HL-60 (cell line): ENCODE measurements around the gene MTCH1.

Source experiments
- SPI1 ChIP-seq: IDR thresholded peaks from 2 replicates; pipeline ENCODE4 v1.6.1; 2012; ENCODE audit warnings: low read depth, mild to moderate bottlenecking, borderline replicate concordance
- TF ChIP-seq, protein P1 (sequence below): IDR thresholded peaks from one replicate; pipeline ENCODE4 v1.5.1; 2011; ENCODE audit warnings: low read length, control low read depth, inconsistent platforms; ENCODE audit not compliant: insufficient read depth

DNA sequence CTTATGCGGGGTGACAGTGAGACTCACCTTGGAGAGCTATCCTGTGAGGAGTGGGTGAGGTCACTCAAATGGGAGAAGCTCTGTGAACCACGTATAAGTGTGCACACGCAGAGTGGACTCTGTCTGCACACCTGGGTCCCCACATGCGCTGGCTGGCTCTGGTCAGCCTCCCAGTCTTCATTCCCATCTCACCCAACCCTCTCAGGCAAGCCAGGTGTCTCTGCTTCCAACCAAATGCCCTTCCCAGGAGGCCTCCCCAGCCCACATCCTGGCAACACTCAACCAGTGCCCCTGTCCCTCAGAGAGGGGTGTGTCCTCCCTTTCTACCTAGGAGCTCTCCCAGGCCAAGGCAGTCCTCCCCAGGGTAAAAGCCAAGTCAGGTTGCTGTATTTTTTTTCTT lies 39.5 kb downstream of the MTCH1 start:
- TF ChIP-seq, protein P1, sequence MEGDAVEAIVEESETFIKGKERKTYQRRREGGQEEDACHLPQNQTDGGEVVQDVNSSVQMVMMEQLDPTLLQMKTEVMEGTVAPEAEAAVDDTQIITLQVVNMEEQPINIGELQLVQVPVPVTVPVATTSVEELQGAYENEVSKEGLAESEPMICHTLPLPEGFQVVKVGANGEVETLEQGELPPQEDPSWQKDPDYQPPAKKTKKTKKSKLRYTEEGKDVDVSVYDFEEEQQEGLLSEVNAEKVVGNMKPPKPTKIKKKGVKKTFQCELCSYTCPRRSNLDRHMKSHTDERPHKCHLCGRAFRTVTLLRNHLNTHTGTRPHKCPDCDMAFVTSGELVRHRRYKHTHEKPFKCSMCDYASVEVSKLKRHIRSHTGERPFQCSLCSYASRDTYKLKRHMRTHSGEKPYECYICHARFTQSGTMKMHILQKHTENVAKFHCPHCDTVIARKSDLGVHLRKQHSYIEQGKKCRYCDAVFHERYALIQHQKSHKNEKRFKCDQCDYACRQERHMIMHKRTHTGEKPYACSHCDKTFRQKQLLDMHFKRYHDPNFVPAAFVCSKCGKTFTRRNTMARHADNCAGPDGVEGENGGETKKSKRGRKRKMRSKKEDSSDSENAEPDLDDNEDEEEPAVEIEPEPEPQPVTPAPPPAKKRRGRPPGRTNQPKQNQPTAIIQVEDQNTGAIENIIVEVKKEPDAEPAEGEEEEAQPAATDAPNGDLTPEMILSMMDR: no peak
- no peak for TF ChIP-seq SPI1
